ENCODE results near the gene SUMO2. TPM values are rescaled to one million over a fixed set of nuclear protein-coding genes. Genes with fewer than 3 reads are reported as not detected.

SUMO2 gene
- total and polyA plus RNA-seq, 2 of the 13 experiments (the other 11 are each of a cell fraction or from before 2014, with no cell fraction given), result 337 to 553 TPM

DNA sequence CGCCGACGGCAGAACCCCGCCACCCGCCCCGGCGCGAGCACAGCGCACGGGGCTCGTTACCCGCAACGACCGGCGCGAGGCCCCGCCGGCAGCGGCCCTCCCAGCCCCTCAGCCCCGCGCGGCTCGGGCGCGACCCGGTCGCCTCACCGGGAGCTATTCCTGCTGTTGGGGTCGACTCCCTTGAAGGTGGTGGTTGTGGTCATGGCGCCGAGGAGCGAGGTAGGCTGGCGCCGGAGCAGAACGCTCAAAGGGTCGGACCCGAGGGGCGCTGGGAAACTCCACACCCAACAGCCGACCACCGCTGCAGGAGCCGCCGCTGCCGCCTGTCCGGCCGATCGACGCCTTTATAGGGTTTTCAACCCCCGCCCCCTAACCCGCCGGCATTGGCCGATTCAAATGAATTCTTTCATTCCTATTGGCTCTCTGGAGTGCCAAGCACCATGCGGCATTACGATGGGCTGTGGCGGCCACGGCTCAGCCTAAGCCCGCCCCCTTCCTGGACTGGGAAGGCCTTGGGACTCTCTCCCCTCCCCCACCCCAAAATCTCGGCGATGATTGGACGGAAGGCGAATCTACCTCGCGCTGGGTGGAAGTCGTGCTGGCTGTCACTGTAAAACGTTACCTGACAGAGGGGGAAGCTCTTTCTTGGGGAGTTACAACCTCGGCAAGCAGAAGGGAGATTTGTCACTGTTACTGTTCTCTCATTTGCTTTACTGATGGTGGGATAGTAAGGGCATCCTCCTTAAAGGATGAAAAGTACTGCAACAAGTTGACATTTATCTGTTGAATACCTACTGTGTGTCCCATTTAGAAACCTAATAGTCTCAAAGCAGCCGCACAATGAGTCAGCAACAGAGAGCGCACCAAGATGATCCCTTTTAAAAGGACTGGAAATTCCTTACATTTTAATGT lies 28.3 kb downstream of the SUMO2 start, which contains the start of gene JPT1 (continued):
- TF ChIP-seq, protein P1, sequence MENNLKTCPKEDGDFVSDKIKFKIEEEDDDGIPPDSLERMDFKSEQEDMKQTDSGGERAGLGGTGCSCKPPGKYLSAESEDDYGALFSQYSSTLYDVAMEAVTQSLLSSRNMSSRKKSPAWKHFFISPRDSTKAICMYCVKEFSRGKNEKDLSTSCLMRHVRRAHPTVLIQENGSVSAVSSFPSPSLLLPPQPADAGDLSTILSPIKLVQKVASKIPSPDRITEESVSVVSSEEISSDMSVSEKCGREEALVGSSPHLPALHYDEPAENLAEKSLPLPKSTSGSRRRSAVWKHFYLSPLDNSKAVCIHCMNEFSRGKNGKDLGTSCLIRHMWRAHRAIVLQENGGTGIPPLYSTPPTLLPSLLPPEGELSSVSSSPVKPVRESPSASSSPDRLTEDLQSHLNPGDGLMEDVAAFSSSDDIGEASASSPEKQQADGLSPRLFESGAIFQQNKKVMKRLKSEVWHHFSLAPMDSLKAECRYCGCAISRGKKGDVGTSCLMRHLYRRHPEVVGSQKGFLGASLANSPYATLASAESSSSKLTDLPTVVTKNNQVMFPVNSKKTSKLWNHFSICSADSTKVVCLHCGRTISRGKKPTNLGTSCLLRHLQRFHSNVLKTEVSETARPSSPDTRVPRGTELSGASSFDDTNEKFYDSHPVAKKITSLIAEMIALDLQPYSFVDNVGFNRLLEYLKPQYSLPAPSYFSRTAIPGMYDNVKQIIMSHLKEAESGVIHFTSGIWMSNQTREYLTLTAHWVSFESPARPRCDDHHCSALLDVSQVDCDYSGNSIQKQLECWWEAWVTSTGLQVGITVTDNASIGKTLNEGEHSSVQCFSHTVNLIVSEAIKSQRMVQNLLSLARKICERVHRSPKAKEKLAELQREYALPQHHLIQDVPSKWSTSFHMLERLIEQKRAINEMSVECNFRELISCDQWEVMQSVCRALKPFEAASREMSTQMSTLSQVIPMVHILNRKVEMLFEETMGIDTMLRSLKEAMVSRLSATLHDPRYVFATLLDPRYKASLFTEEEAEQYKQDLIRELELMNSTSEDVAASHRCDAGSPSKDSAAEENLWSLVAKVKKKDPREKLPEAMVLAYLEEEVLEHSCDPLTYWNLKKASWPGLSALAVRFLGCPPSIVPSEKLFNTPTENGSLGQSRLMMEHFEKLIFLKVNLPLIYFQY (CRISPR knock-in tag; IDR thresholded peaks at IDR 0.05; ENCODE audit: borderline replicate concordance), result peak; percentile 54
- peak; percentile 25; the same call in 1 of the 2 replicates for TF ChIP-seq ZNF510 (CRISPR knock-in tag; IDR thresholded peaks at IDR 0.05; ENCODE audit: low read depth)
- no peak for TF ChIP-seq ZNF101 (CRISPR knock-in tag; IDR thresholded peaks at IDR 0.05; ENCODE audit: borderline replicate concordance, low read depth)
- TF ChIP-seq ZC3H4 (CRISPR knock-in tag; IDR thresholded peaks at IDR 0.05; ENCODE audit: borderline replicate concordance), result no peak
- TF ChIP-seq, protein P2, sequence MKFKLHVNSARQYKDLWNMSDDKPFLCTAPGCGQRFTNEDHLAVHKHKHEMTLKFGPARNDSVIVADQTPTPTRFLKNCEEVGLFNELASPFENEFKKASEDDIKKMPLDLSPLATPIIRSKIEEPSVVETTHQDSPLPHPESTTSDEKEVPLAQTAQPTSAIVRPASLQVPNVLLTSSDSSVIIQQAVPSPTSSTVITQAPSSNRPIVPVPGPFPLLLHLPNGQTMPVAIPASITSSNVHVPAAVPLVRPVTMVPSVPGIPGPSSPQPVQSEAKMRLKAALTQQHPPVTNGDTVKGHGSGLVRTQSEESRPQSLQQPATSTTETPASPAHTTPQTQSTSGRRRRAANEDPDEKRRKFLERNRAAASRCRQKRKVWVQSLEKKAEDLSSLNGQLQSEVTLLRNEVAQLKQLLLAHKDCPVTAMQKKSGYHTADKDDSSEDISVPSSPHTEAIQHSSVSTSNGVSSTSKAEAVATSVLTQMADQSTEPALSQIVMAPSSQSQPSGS (CRISPR knock-in tag; IDR thresholded peaks at IDR 0.05), result peak; percentile 58
- TF ChIP-seq ZIK1 (CRISPR knock-in tag; IDR thresholded peaks at IDR 0.05; ENCODE audit: borderline replicate concordance, low read depth), result peak; percentile 67
- TF ChIP-seq ZNF263 (CRISPR knock-in tag; IDR thresholded peaks at IDR 0.05), result peak; percentile 45; the same call in 1 of the 2 replicates
- 0 out of 2 replicates have a peak, but pooled peaks have one; percentile 4 for TF ChIP-seq REXO4 (CRISPR knock-in tag; IDR thresholded peaks at IDR 0.05; ENCODE audit: borderline replicate concordance)
- TF ChIP-seq ZNF790 (CRISPR knock-in tag; IDR thresholded peaks at IDR 0.05; ENCODE audit: borderline replicate concordance), result peak; percentile 88; the same call in 1 of the 2 replicates
- TF ChIP-seq, protein P3, sequence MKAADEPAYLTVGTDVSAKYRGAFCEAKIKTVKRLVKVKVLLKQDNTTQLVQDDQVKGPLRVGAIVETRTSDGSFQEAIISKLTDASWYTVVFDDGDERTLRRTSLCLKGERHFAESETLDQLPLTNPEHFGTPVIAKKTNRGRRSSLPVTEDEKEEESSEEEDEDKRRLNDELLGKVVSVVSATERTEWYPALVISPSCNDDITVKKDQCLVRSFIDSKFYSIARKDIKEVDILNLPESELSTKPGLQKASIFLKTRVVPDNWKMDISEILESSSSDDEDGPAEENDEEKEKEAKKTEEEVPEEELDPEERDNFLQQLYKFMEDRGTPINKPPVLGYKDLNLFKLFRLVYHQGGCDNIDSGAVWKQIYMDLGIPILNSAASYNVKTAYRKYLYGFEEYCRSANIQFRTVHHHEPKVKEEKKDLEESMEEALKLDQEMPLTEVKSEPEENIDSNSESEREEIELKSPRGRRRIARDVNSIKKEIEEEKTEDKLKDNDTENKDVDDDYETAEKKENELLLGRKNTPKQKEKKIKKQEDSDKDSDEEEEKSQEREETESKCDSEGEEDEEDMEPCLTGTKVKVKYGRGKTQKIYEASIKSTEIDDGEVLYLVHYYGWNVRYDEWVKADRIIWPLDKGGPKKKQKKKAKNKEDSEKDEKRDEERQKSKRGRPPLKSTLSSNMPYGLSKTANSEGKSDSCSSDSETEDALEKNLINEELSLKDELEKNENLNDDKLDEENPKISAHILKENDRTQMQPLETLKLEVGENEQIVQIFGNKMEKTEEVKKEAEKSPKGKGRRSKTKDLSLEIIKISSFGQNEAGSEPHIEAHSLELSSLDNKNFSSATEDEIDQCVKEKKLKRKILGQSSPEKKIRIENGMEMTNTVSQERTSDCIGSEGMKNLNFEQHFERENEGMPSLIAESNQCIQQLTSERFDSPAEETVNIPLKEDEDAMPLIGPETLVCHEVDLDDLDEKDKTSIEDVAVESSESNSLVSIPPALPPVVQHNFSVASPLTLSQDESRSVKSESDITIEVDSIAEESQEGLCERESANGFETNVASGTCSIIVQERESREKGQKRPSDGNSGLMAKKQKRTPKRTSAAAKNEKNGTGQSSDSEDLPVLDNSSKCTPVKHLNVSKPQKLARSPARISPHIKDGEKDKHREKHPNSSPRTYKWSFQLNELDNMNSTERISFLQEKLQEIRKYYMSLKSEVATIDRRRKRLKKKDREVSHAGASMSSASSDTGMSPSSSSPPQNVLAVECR (CRISPR knock-in tag; IDR thresholded peaks at IDR 0.05; ENCODE audit: borderline replicate concordance), result peak; percentile 91; the same call in 1 of the 2 replicates
- peak; percentile 24 for TF ChIP-seq PHF5A (CRISPR knock-in tag; IDR thresholded peaks at IDR 0.05; ENCODE audit: low read depth, unreplicated experiment)
- peak; percentile 85 for TF ChIP-seq ZNF781 (CRISPR knock-in tag; IDR thresholded peaks at IDR 0.05; ENCODE audit: borderline replicate concordance, not compliant biosample characterization)
- peak; percentile 55; the same call in 1 of the 2 replicates for TF ChIP-seq PITX1 (CRISPR knock-in tag; IDR thresholded peaks at IDR 0.05)
- TF ChIP-seq KAT8 (CRISPR knock-in tag; IDR thresholded peaks at IDR 0.05), result peak; percentile 89
- TF ChIP-seq, protein P4, sequence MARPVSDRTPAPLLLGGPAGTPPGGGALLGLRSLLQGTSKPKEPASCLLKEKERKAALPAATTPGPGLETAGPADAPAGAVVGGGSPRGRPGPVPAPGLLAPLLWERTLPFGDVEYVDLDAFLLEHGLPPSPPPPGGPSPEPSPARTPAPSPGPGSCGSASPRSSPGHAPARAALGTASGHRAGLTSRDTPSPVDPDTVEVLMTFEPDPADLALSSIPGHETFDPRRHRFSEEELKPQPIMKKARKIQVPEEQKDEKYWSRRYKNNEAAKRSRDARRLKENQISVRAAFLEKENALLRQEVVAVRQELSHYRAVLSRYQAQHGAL (CRISPR knock-in tag; IDR thresholded peaks at IDR 0.05; ENCODE audit: not compliant biosample characterization), result peak; percentile 43
- TF ChIP-seq ZNF430 (CRISPR knock-in tag; IDR thresholded peaks at IDR 0.05), result peak; percentile 77

All from HepG2 (cell line).